T-helper 2 cell treated with Interferon-gamma antibody and Interleukin-4, amounts not matched to agents 5 μg/mL and 100 μg/mL, for 36 hours (primary cell): ENCODE measurements around the gene FER1L5.
A peak's percentile ranks its signal among the peaks of the same experiment; 100 is the strongest.

Experiments
- DNase-seq: peaks from one replicate; pipeline ENCODE4 v3.0.0; 2021; ENCODE audit warnings: low spot score
- H3K27ac Mint-ChIP-seq: one replicate; pipeline ENCODE4 v1.8.0; 2021; ENCODE audit warnings: mild to moderate bottlenecking, mixed read lengths
- H3K27me3 Mint-ChIP-seq: one replicate; pipeline ENCODE4 v1.8.0; 2021; ENCODE audit warnings: low read depth, mixed read lengths
- H3K36me3 Mint-ChIP-seq: one replicate; pipeline ENCODE4 v1.8.0; 2021; ENCODE audit warnings: low read depth, mixed read lengths
- H3K4me1 Mint-ChIP-seq: one replicate; pipeline ENCODE4 v1.8.0; 2021; ENCODE audit warnings: low read depth, mixed read lengths
- H3K4me3 Mint-ChIP-seq: one replicate; pipeline ENCODE4 v1.8.0; 2022; ENCODE audit warnings: mild to moderate bottlenecking, moderate library complexity, mixed read lengths
- H3K9me3 Mint-ChIP-seq: one replicate; pipeline ENCODE4 v1.8.0; 2021; ENCODE audit warnings: mixed read lengths

FER1L5 gene

GRCh38 chr2:96618596-96619283 is 23.8 kb upstream of the FER1L5 start:
- H3K36me3 Mint-ChIP-seq = peaks cover 55% of the 10 kb centered on the region
- no peak overlapping the region for H3K4me3 Mint-ChIP-seq
- peak overlapping the region; percentile 47 for H3K27ac Mint-ChIP-seq
- DNase-seq = no peak
- peaks cover 30% of the 10 kb centered on the region for H3K4me1 Mint-ChIP-seq
- H3K9me3 Mint-ChIP-seq = no peaks in the 10 kb centered on the region
- H3K27me3 Mint-ChIP-seq = no peaks in the 10 kb centered on the region

GRCh38 chr2:96622544-96622943 is 20.0 kb upstream of the FER1L5 start:
- Mint-ChIP-seq H3K36me3 (peaks cover 50% of the 10 kb centered on the region), H3K4me1 (peaks cover 29% of the 10 kb centered on the region), H3K9me3 (no peaks in the 10 kb centered on the region), H3K27ac (peak overlapping the region; percentile 19), H3K27me3 (no peaks in the 10 kb centered on the region), H3K4me3 (no peak overlapping the region)
- no peak for DNase-seq

- H3K27ac Mint-ChIP-seq = peak overlapping the region; percentile 19
- no peaks in the 10 kb centered on the region for H3K27me3 Mint-ChIP-seq
- H3K4me3 Mint-ChIP-seq = no peak overlapping the region
- peaks cover 29% of the 10 kb centered on the region for H3K4me1 Mint-ChIP-seq
- no peak for DNase-seq
- no peaks in the 10 kb centered on the region for H3K9me3 Mint-ChIP-seq
- H3K36me3 Mint-ChIP-seq = peaks cover 55% of the 10 kb centered on the region
Measured at GRCh38 chr2:96623116-96623515, 19.4 kb upstream of the FER1L5 start.

GRCh38 chr2:96625571-96626552 is 16.7 kb upstream of the FER1L5 start:
- Mint-ChIP-seq H3K9me3 (no peaks in the 10 kb centered on the region), H3K36me3 (peaks cover 61% of the 10 kb centered on the region), H3K4me3 (peak overlapping the region; percentile 43), H3K27ac (peak overlapping the region; percentile 70), H3K27me3 (no peaks in the 10 kb centered on the region), H3K4me1 (peaks cover 27% of the 10 kb centered on the region)
- DNase-seq = no peak

DNA sequence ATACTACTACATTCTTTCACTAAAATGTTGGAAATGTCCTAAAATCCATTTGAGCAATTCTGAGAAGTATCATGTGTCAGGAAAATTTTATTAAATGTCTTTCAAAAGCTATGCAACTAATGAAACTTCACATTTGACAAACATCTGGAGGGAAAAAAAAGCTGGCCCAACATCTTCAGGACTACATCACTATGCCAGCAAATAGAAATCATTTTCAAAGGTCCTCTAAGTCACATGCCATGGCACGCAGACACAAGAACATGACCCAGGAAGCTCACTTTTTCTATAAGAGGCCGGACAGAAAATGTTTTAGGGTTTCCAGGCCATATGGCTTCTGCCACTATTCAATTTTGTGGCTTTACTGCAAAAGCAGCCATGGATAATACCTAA is 16.0 kb upstream of the FER1L5 start:
- DNase-seq = no peak
- Mint-ChIP-seq H3K4me3 (no peak overlapping the region), H3K9me3 (no peaks in the 10 kb centered on the region), H3K27ac (no peak overlapping the region), H3K4me1 (peaks cover 27% of the 10 kb centered on the region), H3K27me3 (no peaks in the 10 kb centered on the region), H3K36me3 (peaks cover 66% of the 10 kb centered on the region)

DNA sequence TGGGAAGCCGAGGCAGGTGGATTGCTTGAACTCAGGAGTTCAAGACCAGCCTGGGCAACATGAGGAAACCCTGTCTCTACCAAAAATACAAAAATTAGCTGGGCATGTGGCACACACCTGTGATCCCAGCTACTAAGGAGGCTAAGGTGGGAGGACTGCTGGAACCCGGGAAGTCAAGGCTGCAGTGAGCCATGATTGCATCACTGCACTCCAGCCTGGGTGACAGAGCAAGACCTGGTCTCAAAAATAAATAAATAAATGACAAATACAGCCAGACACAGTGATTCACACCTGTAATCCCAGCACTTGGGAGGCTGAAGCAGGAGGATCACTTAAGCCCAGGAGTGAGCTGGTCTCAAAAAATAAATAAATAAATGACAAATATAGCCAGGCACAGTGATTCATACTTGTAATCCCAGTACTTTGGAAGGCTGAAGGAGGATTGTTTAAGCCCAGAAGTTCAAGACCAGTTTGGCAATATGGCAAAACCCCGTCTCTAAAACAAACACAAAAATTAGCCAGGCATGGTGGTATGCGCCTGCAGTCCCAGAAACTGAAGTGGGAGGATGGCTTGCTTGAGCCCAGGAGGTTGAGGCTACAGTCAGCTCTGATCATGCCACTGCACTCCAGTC is 10.6 kb upstream of the FER1L5 start:
- peaks cover 32% of the 10 kb centered on the region for H3K4me1 Mint-ChIP-seq
- H3K9me3 Mint-ChIP-seq = no peaks in the 10 kb centered on the region
- no peaks in the 10 kb centered on the region for H3K27me3 Mint-ChIP-seq
- H3K27ac Mint-ChIP-seq = no peak overlapping the region
- DNase-seq = no peak
- H3K36me3 Mint-ChIP-seq = peaks cover 66% of the 10 kb centered on the region
- H3K4me3 Mint-ChIP-seq = no peak overlapping the region

- no peak overlapping the region for H3K27ac Mint-ChIP-seq
- peaks cover 34% of the 10 kb centered on the region for H3K4me1 Mint-ChIP-seq
- no peak for DNase-seq
- no peaks in the 10 kb centered on the region for H3K9me3 Mint-ChIP-seq
- no peak overlapping the region for H3K4me3 Mint-ChIP-seq
- H3K36me3 Mint-ChIP-seq = peaks cover 58% of the 10 kb centered on the region
- H3K27me3 Mint-ChIP-seq = no peaks in the 10 kb centered on the region
Measured at GRCh38 chr2:96633641-96634040, 8.9 kb upstream of the FER1L5 start.

DNA sequence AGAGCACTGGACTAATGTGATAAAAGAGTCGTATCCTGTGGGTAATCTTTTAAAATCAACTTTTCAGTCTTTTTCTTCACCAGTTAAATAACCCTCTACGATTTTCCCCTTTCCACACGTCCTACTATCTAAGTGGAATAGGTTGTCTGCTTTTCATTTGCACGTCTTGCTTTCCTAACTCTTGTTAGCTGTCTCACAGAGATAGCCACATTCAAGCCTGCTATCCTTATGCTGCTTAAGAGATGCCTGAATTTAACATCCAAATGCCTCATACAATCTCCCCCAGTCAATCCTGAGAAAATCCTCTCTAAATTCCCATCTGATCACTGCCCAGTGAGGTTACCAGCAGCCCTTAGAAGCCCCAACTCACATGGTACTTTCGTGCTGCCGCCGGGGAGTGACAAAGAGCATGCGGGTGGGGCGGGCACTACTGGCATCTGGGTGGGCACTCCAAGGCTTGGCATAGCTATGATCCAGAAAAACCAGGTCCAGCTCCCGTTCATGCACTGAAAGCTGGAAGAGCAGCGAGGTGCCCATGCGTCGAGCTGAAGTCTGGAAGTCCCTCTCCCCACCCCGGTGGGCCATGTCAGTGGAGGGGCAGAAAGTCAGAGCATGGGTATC is 5.9 kb upstream of the FER1L5 start:
- no peak for DNase-seq
- peak overlapping the region; percentile 93 for H3K4me3 Mint-ChIP-seq
- peaks cover 31% of the 10 kb centered on the region for H3K36me3 Mint-ChIP-seq
- H3K4me1 Mint-ChIP-seq = peaks cover 31% of the 10 kb centered on the region
- H3K27me3 Mint-ChIP-seq = peaks cover 8% of the 10 kb centered on the region
- H3K27ac Mint-ChIP-seq = peak overlapping the region; percentile 98
- no peaks in the 10 kb centered on the region for H3K9me3 Mint-ChIP-seq

DNA sequence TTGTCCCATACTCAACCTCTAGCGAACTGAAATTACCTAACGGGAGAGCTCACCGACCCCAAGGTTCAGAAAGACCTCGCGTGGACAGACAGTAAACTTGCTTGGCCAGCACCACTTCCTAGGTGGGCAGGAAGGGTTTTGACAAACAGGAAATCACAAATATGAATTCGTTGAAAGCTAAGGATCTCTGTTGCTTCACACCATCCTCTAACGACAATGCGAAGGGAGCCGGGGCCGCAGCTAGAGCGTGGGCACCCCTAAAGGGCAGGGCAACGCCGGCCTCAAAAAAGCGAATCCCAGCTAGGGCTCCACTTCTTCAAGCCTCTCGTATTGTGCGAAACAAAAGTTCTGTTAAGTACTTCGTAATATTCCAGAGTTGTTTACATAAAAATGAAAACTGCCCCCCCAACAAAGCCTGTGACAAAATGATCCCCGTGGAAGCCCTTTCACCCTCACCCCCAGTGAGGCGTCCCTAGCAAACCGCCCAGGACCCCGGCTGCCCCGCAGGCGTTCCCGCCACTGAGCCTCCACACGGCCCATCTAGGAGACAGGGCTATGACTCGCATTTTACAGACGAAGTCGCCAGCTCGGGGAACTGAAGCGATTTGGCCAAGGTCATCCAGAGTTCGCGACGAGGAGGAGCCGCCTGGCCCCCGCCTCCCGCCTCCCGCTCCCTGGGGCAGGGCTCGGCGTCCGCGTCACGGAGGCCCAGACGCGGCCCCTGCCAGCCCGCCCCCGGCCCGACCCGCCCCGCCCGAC is 5.0 kb upstream of the FER1L5 start:
- Mint-ChIP-seq H3K9me3 (no peaks in the 10 kb centered on the region), H3K4me1 (peaks cover 29% of the 10 kb centered on the region), H3K36me3 (peaks cover 26% of the 10 kb centered on the region), H3K4me3 (peak overlapping the region; percentile 93), H3K27me3 (peaks cover 8% of the 10 kb centered on the region), H3K27ac (peak overlapping the region; percentile 98)
- peak; percentile 86 for DNase-seq

GRCh38 chr2:96638144-96639121 is 4.1 kb upstream of the FER1L5 start, which contains the start of gene KANSL3:
Gene KANSL3, minus strand, starts transcription at chr2:96638312. Its CDS starts 1,177 bp downstream, at chr2:96637135.
- Mint-ChIP-seq H3K4me3 (peak within 1 kb of the TSS; percentile 93), H3K36me3 (peaks cover 25% of the 10 kb centered on the region), H3K27ac (peak within 1 kb of the TSS; percentile 98), H3K27me3 (peaks cover 8% of the 10 kb centered on the region), H3K4me1 (peaks cover 29% of the 10 kb centered on the region), H3K9me3 (no peaks in the 10 kb centered on the region)
- DNase-seq = peak; percentile 91

DNA sequence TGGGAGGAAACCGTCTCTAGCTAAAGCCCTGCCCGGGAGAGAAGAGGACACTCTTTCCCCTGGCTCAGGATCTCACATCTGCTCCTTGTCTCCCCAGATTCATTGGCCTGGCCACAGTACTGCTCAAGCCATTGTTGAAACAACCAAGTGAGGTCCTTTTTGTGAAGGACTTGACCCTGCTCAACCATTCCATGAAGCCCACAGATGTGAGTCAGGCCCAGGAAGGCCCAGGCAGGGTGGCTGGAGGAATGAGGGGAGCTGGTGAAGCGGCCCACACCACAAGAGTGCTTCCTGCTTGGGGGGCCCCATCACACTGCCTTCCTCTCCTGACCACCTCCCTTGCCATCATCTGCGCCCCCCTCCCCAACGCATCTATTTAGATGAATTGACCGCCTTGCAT is 5.1 kb downstream of the FER1L5 start:
- H3K4me1 Mint-ChIP-seq = no peaks in the 10 kb centered on the region

GRCh38 chr2:96648306-96648930 is 5.9 kb downstream of the FER1L5 start:
- H3K4me1 Mint-ChIP-seq = no peaks in the 10 kb centered on the region
- no peak overlapping the region for H3K4me3 Mint-ChIP-seq
- peaks cover 3% of the 10 kb centered on the region for H3K9me3 Mint-ChIP-seq
- no peak for DNase-seq
- H3K36me3 Mint-ChIP-seq = no peaks in the 10 kb centered on the region
- no peak overlapping the region for H3K27ac Mint-ChIP-seq
- peaks cover 2% of the 10 kb centered on the region for H3K27me3 Mint-ChIP-seq

More for the DNA sequence above, 5.1 kb downstream of the FER1L5 start:
- Mint-ChIP-seq H3K27ac (no peak overlapping the region), H3K9me3 (peaks cover 3% of the 10 kb centered on the region), H3K4me3 (no peak overlapping the region), H3K36me3 (no peaks in the 10 kb centered on the region), H3K27me3 (peaks cover 2% of the 10 kb centered on the region)
- no peak for DNase-seq
